Esophagus (tissue), 2 donors: ENCODE results near the gene SLC35E3. TPM values are rescaled to one million over a fixed set of nuclear protein-coding genes. Genes with fewer than 3 reads are reported as not detected.
"Not testable (repeated sequence)": the region's sequence is repeated elsewhere in the genome, so short reads cannot be mapped to it uniquely, and the experiment has no call there.

Source experiments
- H3K27ac ChIP-seq, 2 donors: one replicate each; pipeline ENCODE4 v1.5.1; 2013; ENCODE audit warnings: low read depth in 2 of 2, mild to moderate bottlenecking in 2 of 2, inconsistent platforms in 1 of 2, low read length in 1 of 2, moderate library complexity in 1 of 2
- H3K27me3 ChIP-seq, 2 donors: one replicate each; pipeline ENCODE4 v1.6.1; 2013; ENCODE audit warnings: low read length in 2 of 2, control low read depth in 1 of 2, mild to moderate bottlenecking in 1 of 2; ENCODE audit not compliant: insufficient read depth in 2 of 2, control insufficient read depth in 1 of 2
- H3K36me3 ChIP-seq, 2 donors: one replicate each; pipeline ENCODE4 v1.6.1; 2013; ENCODE audit warnings: low read length in 1 of 2; ENCODE audit not compliant: control insufficient read depth in 2 of 2, insufficient read depth in 2 of 2
- H3K4me1 ChIP-seq, 2 donors: one replicate each; pipeline ENCODE4 v1.6.1; 2013; ENCODE audit warnings: low read length in 1 of 2; ENCODE audit not compliant: control insufficient read depth in 2 of 2, insufficient read depth in 2 of 2
- H3K4me3 ChIP-seq, 2 donors: one replicate each; pipeline ENCODE4 v1.5.1; 2013; ENCODE audit warnings: low read length in 2 of 2, mild to moderate bottlenecking in 2 of 2, low read depth in 1 of 2, moderate library complexity in 1 of 2
- H3K9me3 ChIP-seq, 2 donors: one replicate each; pipeline ENCODE4 v1.6.1; 2013; ENCODE audit warnings: mild to moderate bottlenecking in 2 of 2, low read depth in 1 of 2, low read length in 1 of 2, moderate library complexity in 1 of 2; ENCODE audit not compliant: control insufficient read depth in 2 of 2, insufficient read depth in 1 of 2
- WGBS, 2 donors: extraction: QIAGEN DNeasy Blood & Tissue Kit; methylation state at CpG; one replicate each; pipeline ENCODE4 v1.1.7; 2013; 5-methylcytosine and 5-hydroxymethylcytosine counted together
- polyA plus RNA-seq, 2 donors: library from polyadenylated mRNA; stranded (reverse); fragments of 200-250 nt; gene quantifications; one replicate each; pipeline ENCODE4 v1.2.3, GENCODE V29; 2013
- donor health status: healthy with polysubstance abuse.
- donor health status: Bipolar disorder and iron deficiency.

Gene SLC35E3
- polyA plus RNA-seq, 2 donors = 4.3 to 8.2 TPM

DNA sequence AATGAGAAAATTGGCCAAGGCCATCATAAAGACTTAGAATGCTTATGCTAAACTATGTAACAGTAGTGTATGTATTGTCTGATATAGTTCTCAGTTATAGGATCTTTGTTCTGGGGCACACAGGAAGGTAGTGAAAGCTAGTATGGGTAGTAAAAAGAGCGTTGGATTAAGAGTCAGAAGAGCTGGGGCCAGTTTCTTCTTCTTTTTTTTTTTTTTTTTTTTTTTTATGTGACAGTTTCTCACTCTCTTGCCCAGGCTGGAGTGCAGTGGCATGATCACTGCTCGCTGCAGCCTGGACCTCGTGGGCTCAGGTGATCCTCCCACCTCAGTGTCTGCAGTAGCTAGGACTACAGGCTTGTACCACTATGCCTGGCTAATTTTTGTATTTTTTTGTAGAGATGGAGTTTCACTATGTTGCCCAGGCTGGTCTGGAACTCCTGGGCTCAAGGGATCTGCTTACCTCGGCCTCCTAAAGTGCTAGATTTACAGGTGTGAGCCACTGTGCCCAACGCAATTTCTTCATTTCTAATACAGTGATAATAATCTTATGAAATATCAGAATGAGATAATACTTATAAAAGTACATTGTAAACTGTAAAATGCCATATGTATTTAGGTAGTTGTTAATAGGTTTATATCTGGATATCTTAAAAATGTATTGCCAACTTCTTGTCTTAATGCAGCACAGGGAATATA is 69.4 kb downstream of the SLC35E3 start:
- H3K9me3 ChIP-seq = no peaks in the 10 kb centered on the region
- no peaks in the 10 kb centered on the region for H3K27me3 ChIP-seq
- peaks cover 3 to 8% of the 10 kb centered on the region in 2 donors for H3K36me3 ChIP-seq

DNA sequence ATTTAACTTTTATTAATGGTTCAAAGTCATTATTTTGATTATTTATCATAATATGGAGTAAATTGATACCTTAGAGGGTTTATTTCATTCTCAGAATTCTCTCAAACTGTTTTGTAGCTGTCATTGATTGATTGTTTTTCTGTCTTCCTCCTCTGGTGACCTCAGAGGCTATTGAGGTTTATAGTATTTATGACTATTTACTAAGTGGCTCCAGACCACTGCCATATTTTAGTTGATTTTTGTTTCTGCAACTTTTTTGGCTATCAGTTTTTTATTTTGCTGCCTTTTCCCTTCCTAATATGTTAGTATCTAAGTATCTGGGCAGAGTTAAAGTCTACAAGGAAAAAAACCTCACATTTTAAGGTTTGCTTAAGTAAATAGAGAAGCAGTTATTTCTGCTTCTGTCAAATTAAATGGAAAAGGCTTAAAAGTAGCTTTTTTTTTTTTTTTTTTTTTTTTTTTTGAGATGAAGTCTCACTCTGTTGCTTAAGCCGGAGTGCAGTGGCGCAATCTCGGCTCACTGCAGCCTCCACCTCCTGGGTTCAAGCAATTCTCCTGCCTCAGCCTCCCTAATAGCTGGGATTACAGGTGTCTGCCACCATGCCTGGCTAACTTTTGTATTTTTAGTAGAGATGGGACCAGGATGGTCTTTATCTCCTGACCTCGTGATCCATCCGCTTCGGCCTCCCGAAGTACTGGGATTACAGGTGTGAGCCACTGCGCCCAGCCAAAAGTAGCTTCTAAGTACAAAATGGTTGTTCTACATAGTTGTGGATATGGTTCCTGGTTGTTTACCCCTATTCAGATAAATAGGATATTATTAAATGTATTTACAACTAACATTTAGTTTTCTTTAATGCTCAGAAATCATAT is 70.2 kb downstream of the SLC35E3 start:
- H3K27ac ChIP-seq = no peak overlapping the region
- peaks cover 3 to 8% of the 10 kb centered on the region in 2 donors for H3K36me3 ChIP-seq
- H3K9me3 ChIP-seq = no peaks in the 10 kb centered on the region
- H3K4me3 ChIP-seq = no peak overlapping the region
- H3K4me1 ChIP-seq = no peaks in the 10 kb centered on the region
- 95 to 98% methylated on average over 8 of the region's 8 CpGs for WGBS, 2 donors
- H3K27me3 ChIP-seq = no peaks in the 10 kb centered on the region

More for the DNA sequence above, 69.4 kb downstream of the SLC35E3 start:
- Histone ChIP-seq H3K27ac (no peak overlapping the region), H3K4me1 (no peaks in the 10 kb centered on the region), H3K4me3 (no peak overlapping the region)
- 77 to 80% methylated on average over 5 of the region's 5 CpGs for WGBS, 2 donors

DNA sequence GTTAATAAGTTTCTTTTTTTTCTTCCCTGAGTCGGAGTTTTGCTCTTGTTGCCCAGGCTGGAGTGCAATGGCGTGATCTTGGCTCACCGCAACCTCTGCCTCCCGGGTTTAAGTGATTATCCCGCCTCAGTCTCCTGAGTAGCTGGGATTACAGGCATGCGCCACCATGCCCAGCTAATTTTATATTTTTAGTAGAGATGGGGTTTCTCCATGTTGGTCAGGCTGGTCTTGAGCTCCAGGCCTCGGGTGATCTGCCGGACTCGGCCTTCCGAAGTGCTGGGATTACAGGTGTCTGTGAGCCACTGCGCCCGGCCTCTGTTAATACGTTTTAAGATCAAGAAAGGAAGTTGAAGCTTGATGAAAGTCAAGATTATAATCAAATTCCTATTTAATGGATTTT is 73.5 kb downstream of the SLC35E3 start:
- WGBS, 2 donors = 95 to 96% methylated on average over 13 of the region's 13 CpGs
- not testable (repeated sequence) for H3K4me1 ChIP-seq, H3K27ac ChIP-seq, H3K4me3 ChIP-seq, H3K9me3 ChIP-seq, H3K27me3 ChIP-seq
- peaks cover 3 to 20% of the 10 kb centered on the region in 2 donors for H3K36me3 ChIP-seq

DNA sequence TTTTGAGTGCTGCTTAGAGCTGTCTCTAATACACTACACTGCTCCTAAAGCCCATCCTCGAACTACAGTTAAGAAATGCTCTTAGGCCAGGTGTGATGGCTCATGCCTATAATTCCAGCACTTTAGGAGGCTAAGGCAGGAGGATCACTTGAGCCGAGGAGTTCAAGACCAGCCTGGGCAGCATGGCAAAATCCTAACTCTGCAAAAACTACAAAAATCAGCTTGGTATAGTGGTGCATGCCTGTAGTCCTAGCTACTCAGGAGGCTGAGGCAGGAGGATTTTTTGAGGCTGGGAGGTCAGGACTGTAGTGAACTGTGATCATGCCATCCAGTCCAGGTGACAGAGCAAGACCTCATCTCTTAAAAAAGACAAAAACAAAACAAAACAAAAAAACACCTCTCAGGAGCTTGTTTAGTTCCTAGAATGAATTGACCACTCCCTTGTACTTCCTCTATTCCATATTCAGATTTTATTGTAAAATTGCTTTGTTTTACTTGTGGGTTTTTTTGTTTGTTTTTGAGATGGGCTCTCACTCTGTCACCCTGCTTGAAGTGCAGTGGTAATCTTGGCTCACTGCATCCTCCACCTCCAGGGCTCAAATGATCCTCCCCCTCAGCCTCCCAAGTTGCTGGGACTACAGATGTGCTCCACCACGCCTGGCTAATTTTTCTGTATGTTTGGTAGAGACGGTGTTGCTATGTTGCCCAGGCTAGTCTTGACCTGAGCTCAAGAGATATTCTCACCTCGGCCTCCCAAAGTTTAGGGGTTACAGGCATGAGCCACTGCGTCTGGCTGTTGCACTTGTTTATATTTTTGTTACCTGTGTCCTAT is 75.6 kb downstream of the SLC35E3 start:
- Histone ChIP-seq H3K27me3 (no peaks in the 10 kb centered on the region), H3K9me3 (no peaks in the 10 kb centered on the region), H3K4me3 (no peak overlapping the region), H3K27ac (no peak overlapping the region), H3K36me3 (peaks cover 0 to 23% of the 10 kb centered on the region in 2 donors), H3K4me1 (no peaks in the 10 kb centered on the region)
- 83 to 84% methylated on average over 6 of the region's 6 CpGs for WGBS, 2 donors

DNA sequence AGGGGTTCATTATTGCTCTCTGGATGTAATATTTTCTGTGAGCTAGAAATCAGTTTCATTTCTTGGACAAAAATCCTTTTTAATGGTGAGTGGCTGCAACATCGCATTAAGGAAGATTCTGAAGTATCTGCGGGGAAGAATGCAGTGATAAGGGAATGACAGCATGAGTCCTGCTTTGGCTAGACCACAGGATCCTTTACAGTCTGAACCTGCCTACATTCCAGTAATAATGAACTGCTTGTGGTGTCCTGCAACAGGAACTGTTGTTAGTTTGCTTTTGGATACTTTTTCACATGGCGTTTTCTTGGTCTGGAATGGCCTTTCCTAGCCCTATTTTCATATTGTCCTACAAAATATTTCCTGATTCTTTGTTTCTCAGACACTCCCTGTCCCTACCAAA is 77.7 kb downstream of the SLC35E3 start:
- peaks cover 2 to 20% of the 10 kb centered on the region in 2 donors for H3K36me3 ChIP-seq
- no peaks in the 10 kb centered on the region for H3K27me3 ChIP-seq
- WGBS, 2 donors = 88 to 89% methylated on average over 3 of the region's 3 CpGs
- no peak overlapping the region for H3K4me3 ChIP-seq
- no peaks in the 10 kb centered on the region for H3K9me3 ChIP-seq
- no peak overlapping the region for H3K27ac ChIP-seq
- H3K4me1 ChIP-seq = no peaks in the 10 kb centered on the region

DNA sequence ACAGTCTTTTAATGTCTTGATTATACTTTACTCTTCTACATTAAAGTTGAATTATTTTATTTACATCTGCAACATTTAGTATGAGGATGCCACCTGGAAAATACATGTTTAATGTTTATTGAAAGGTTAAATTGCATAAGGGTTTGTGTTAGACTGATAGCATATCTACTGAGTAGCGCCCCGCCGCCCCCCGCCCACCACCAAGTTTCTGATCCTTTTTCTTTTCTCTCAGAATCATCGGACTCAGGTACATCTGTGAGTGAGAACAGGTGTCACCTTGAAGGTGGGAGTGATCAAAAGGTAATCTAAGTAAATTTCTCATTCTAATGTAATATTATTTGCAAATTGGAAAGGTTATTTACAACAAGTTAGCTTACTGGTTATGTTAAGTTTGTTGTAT is 78.2 kb downstream of the SLC35E3 start:
- Histone ChIP-seq H3K27me3 (no peaks in the 10 kb centered on the region), H3K9me3 (no peaks in the 10 kb centered on the region), H3K4me3 (no peak overlapping the region), H3K27ac (no peak overlapping the region), H3K4me1 (no peaks in the 10 kb centered on the region), H3K36me3 (peaks cover 2 to 20% of the 10 kb centered on the region in 2 donors)
- WGBS, 2 donors = 93 to 98% methylated on average over 5 of the region's 5 CpGs

DNA sequence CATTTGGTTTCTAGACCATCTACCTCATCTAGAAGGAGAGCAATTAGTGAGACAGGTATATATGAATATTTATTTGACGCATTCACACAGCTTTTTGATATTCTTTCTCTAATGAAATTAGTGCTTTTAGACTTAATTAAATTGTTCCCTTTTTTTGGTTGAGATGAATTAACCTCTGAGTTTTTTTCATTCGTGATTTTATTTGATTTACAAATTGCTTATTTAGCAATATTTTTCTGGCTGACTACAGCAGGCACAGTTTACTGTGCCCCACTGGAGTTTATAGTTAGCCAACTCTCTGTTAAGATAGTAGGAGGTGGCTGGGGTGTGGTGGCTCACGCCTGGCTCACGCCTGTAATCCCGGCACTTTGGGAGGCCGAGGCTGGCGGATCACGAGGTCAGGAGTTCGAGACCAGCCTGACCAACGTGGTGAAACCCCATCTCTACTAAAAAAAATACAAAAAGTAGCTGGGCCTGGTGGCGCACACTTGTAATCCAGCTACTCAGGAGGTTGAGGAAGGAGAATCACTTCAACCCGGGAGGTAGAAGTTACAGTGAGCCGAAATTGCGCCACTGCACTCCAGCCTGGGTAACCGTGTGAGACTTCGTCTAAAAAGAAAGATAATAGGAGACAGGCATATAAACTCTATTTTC is 78.7 kb downstream of the SLC35E3 start:
- no peaks in the 10 kb centered on the region for H3K9me3 ChIP-seq
- H3K4me1 ChIP-seq = no peaks in the 10 kb centered on the region
- H3K4me3 ChIP-seq = no peak overlapping the region
- no peaks in the 10 kb centered on the region for H3K27me3 ChIP-seq
- H3K27ac ChIP-seq = no peak overlapping the region
- 96 to 98% methylated on average over 16 of the region's 16 CpGs for WGBS, 2 donors
- H3K36me3 ChIP-seq = peaks cover 2 to 20% of the 10 kb centered on the region in 2 donors

DNA sequence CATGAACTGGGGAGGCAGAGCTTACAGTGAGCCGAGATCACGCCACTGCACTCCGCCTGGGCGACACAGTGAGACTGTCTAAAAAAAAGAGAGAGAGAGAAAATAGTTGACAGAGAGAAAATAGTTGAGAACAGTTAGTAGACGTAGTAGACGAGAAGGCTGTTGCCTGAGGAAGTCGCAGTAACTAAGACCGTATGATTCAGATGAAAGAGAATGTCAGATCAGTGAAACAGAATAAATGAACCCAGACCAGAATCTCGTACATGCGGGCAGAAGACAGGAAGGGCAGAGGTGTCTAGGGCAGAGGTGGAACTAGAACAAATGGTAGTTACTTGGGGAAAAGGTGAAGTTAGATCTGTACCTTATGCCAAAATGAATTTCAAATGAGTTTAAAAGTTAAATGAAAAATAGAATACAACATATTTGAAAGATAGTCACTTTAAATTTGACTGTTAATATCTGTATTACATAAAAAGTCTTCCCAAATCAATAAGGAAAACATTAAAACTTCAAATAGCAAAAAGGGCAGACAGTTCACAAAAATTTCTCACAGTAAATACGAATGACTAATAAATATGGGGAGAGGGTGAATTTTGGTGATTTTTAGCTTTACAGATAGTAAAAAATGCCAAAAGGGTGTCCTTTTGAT is 79.7 kb downstream of the SLC35E3 start:
- Histone ChIP-seq H3K27ac (no peak overlapping the region), H3K9me3 (no peaks in the 10 kb centered on the region), H3K4me3 (no peak overlapping the region), H3K27me3 (no peaks in the 10 kb centered on the region), H3K4me1 (no peaks in the 10 kb centered on the region), H3K36me3 (peaks cover 2 to 20% of the 10 kb centered on the region in 2 donors)
- WGBS, 2 donors = 91 to 92% methylated on average over 11 of the region's 11 CpGs
